Sigmoid colon (tissue), 3 donors: ENCODE results near the gene SCO2.
"Not testable (repeated sequence)": the region's sequence is repeated elsewhere in the genome, so short reads cannot be mapped to it uniquely, and the experiment has no call there.

Experiments used
- POLR2A ChIP-seq, 2 donors: fragments of 450-650 bp; IDR thresholded peaks; one replicate each; pipeline ENCODE4 v1.6.1; 2016; ENCODE audit warnings: antibody characterized with exemption in 2 of 2, mild to moderate bottlenecking in 2 of 2, moderate library complexity in 2 of 2
- TF ChIP-seq, protein P1 (sequence below), 4 experiments: fragments of 450-650 bp in 3 of 4; fragments of 200-600 bp in 1 of 4; IDR thresholded peaks; one replicate each; pipeline ENCODE4 v1.5.1; 2016 to 2019; ENCODE audit warnings: antibody characterized with exemption in 4 of 4, mild to moderate bottlenecking in 3 of 4, moderate library complexity in 2 of 4

DNA sequence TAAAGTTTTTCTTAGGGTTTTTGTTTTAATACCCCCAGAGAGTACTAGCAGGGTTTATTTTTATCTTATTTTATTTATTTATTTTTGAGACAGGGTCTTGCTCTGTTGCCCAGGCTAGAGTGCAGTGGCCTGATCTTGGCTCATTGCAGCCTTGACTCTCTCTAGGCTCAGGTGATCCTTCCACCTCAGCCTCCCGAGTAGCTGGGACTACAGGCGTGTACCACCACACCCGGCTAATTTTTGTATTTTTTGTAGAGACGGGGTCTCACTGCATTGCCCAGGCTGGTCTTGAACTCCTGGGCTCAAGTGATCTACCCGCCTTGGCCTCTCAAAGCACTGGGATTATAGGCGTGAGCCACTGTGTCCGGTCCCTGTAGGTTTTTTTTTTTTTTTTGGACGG lies 5.2 kb downstream of the SCO2 start:
- TF ChIP-seq POLR2A (IDR thresholded peaks at IDR 0.05) = not testable (repeated sequence)
- TF ChIP-seq, protein P1, sequence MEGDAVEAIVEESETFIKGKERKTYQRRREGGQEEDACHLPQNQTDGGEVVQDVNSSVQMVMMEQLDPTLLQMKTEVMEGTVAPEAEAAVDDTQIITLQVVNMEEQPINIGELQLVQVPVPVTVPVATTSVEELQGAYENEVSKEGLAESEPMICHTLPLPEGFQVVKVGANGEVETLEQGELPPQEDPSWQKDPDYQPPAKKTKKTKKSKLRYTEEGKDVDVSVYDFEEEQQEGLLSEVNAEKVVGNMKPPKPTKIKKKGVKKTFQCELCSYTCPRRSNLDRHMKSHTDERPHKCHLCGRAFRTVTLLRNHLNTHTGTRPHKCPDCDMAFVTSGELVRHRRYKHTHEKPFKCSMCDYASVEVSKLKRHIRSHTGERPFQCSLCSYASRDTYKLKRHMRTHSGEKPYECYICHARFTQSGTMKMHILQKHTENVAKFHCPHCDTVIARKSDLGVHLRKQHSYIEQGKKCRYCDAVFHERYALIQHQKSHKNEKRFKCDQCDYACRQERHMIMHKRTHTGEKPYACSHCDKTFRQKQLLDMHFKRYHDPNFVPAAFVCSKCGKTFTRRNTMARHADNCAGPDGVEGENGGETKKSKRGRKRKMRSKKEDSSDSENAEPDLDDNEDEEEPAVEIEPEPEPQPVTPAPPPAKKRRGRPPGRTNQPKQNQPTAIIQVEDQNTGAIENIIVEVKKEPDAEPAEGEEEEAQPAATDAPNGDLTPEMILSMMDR (IDR thresholded peaks at IDR 0.05) = not testable (repeated sequence)
